ENCODE measurements around the gene ZSCAN1. TPM values are rescaled to one million over a fixed set of nuclear protein-coding genes. Genes with fewer than 3 reads are reported as not detected.

Gene ZSCAN1
- total RNA-seq, 1 experiment from 2014 or later = 1.3 TPM

- TF ChIP-seq, protein P1, sequence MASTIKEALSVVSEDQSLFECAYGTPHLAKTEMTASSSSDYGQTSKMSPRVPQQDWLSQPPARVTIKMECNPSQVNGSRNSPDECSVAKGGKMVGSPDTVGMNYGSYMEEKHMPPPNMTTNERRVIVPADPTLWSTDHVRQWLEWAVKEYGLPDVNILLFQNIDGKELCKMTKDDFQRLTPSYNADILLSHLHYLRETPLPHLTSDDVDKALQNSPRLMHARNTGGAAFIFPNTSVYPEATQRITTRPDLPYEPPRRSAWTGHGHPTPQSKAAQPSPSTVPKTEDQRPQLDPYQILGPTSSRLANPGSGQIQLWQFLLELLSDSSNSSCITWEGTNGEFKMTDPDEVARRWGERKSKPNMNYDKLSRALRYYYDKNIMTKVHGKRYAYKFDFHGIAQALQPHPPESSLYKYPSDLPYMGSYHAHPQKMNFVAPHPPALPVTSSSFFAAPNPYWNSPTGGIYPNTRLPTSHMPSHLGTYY (CRISPR knock-in tag; IDR thresholded peaks at IDR 0.05) = 0 out of 2 replicates have a peak, but pooled peaks have one; percentile 62
- TF ChIP-seq, protein P2, sequence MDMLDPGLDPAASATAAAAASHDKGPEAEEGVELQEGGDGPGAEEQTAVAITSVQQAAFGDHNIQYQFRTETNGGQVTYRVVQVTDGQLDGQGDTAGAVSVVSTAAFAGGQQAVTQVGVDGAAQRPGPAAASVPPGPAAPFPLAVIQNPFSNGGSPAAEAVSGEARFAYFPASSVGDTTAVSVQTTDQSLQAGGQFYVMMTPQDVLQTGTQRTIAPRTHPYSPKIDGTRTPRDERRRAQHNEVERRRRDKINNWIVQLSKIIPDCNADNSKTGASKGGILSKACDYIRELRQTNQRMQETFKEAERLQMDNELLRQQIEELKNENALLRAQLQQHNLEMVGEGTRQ (CRISPR knock-in tag; IDR thresholded peaks at IDR 0.05) = no peak
- TF ChIP-seq JUN (CRISPR knock-in tag; IDR thresholded peaks at IDR 0.05) (no peak), GTF2I (CRISPR knock-in tag; conservative IDR thresholded peaks at IDR 0.05) (no peak), ZNF232 (CRISPR knock-in tag; IDR thresholded peaks at IDR 0.05) (no peak), NR1H2 (CRISPR knock-in tag; IDR thresholded peaks at IDR 0.05) (no peak), PRRX2 (CRISPR knock-in tag; IDR thresholded peaks at IDR 0.05) (0 out of 2 replicates have a peak, but pooled peaks have one; percentile 38), GABPB1 (CRISPR knock-in tag; IDR thresholded peaks at IDR 0.05) (no peak), ELF4 (CRISPR knock-in tag; IDR thresholded peaks at IDR 0.05; ENCODE audit: low read depth) (no peak)
- TF ChIP-seq, protein P3, sequence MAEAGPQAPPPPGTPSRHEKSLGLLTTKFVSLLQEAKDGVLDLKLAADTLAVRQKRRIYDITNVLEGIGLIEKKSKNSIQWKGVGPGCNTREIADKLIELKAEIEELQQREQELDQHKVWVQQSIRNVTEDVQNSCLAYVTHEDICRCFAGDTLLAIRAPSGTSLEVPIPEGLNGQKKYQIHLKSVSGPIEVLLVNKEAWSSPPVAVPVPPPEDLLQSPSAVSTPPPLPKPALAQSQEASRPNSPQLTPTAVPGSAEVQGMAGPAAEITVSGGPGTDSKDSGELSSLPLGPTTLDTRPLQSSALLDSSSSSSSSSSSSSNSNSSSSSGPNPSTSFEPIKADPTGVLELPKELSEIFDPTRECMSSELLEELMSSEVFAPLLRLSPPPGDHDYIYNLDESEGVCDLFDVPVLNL (CRISPR knock-in tag; IDR thresholded peaks at IDR 0.05; ENCODE audit: borderline replicate concordance, low read depth) = no peak
Observed at GRCh38 chr19:58009301-58009665, 24.5 kb upstream of the ZSCAN1 start (continued).

DNA sequence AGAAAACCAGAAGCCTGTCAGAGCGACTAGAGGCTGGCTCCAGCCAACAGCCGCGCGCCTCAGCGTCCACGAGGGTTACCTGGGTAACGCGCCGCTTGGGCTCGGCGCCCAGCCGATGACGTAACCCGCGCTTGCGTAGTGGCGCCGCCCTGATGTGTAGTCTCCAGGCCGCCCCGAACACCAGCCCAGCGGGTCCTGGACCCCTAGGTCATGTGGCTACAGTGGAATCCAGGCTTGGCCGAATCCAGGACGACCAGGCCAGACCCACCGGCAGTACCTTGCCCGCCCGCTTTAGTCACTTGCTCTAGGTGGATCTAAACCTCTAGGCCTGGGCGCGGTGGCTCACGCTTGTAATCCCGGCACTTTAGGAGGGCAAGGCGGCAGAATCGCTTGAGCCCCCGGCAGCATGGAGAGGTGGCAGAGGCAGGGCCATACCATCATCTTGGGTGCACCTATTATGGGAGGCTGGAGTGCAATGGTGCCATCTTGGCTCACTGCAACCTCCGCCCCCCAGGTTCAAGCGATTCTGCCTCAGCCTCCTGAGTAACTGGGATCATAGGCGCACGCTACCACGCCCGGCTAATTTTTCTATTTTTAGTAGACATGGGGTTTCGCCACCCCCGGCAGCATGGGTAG is 24.0 kb upstream of the ZSCAN1 start:
- DNase-seq (ENCODE audit: low spot score) (peak; percentile 95), ATAC-seq (peak; percentile 90)
- CTCF ChIA-PET = no interaction called here
- H3K4me1 Mint-ChIP-seq = peaks cover 13% of the 10 kb centered on the region
- H3K36me3 Mint-ChIP-seq = peaks cover 33% of the 10 kb centered on the region
- peaks cover 9% of the 10 kb centered on the region for H3K9me3 Mint-ChIP-seq
- peak overlapping the region; percentile 67 for H3K4me3 Mint-ChIP-seq
- H3K27me3 Mint-ChIP-seq (ENCODE audit: low read depth) = peaks cover 6% of the 10 kb centered on the region
- peak overlapping the region; percentile 93 for H3K27ac Mint-ChIP-seq
- POLR2A ChIA-PET = interaction anchor here (0.5 kb wide), 1 partner anchor 23 kb away, joined by 5 read pairs; no protein-coding TSS in a partner anchor
- TF ChIP-seq FOXP1 (CRISPR knock-in tag; IDR thresholded peaks at IDR 0.05; ENCODE audit: borderline replicate concordance) (peak; percentile 54; the same call in 1 of the 2 replicates), MXD4 (CRISPR knock-in tag; IDR thresholded peaks at IDR 0.05; ENCODE audit: borderline replicate concordance) (no peak), ARID4B (CRISPR knock-in tag; IDR thresholded peaks at IDR 0.05; ENCODE audit: borderline replicate concordance) (peak; percentile 85), ZMAT4 (CRISPR knock-in tag; IDR thresholded peaks at IDR 0.05) (0 out of 2 replicates have a peak, but pooled peaks have one; percentile 34), ZNF423 (CRISPR knock-in tag; IDR thresholded peaks at IDR 0.05) (no peak), SMAD4 (CRISPR knock-in tag; IDR thresholded peaks at IDR 0.05) (0 out of 2 replicates have a peak, but pooled peaks have one; percentile 53), NR3C1 (CRISPR knock-in tag; conservative IDR thresholded peaks at IDR 0.05; ENCODE audit: low read depth) (no peak), ZNF121 (CRISPR knock-in tag; IDR thresholded peaks at IDR 0.05) (no peak), CTCF (IDR thresholded peaks at IDR 0.05) (no peak), ETV6 (CRISPR knock-in tag; IDR thresholded peaks at IDR 0.05) (peak; percentile 68; the same call in 1 of the 2 replicates), NR1H2 (CRISPR knock-in tag; IDR thresholded peaks at IDR 0.05) (no peak), CREM (CRISPR knock-in tag; IDR thresholded peaks at IDR 0.05) (peak; percentile 98)
- TF ChIP-seq, protein P3 (CRISPR knock-in tag; IDR thresholded peaks at IDR 0.05; ENCODE audit: borderline replicate concordance, low read depth) = no peak
- TF ChIP-seq, protein P4, sequence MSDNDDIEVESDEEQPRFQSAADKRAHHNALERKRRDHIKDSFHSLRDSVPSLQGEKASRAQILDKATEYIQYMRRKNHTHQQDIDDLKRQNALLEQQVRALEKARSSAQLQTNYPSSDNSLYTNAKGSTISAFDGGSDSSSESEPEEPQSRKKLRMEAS (CRISPR knock-in tag; IDR thresholded peaks at IDR 0.05) = peak; percentile 75
- TF ChIP-seq, protein P5, sequence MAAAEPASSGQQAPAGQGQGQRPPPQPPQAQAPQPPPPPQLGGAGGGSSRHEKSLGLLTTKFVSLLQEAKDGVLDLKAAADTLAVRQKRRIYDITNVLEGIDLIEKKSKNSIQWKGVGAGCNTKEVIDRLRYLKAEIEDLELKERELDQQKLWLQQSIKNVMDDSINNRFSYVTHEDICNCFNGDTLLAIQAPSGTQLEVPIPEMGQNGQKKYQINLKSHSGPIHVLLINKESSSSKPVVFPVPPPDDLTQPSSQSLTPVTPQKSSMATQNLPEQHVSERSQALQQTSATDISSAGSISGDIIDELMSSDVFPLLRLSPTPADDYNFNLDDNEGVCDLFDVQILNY (CRISPR knock-in tag; IDR thresholded peaks at IDR 0.05) = 0 out of 2 replicates have a peak, but pooled peaks have one; percentile 37
